ENCODE data around the gene ACAD11.
A peak's percentile ranks its signal among the peaks of the same experiment; 100 is the strongest.
"Not testable (repeated sequence)": the region's sequence is repeated elsewhere in the genome, so short reads cannot be mapped to it uniquely, and the experiment has no call there.

ACAD11 gene

GRCh38 chr3:132650153-132650552 lies 9.5 kb downstream of the ACAD11 start:
- no peak for DNase-seq

GRCh38 chr3:132645058-132645457 lies 14.6 kb downstream of the ACAD11 start:
- DNase-seq, result no peak

GRCh38 chr3:132643366-132643765 lies 16.2 kb downstream of the ACAD11 start:
- DNase-seq, result no peak

GRCh38 chr3:132642539-132642847 lies 17.1 kb downstream of the ACAD11 start:
- DNase-seq, result no peak

GRCh38 chr3:132641837-132642538 lies 17.6 kb downstream of the ACAD11 start:
- peak; percentile 41 to 79 (median 77) for DNase-seq

- DNase-seq, result not testable (repeated sequence)
Measured at GRCh38 chr3:132641427-132641826, 18.2 kb downstream of the ACAD11 start.

GRCh38 chr3:132638706-132639105 lies 20.9 kb downstream of the ACAD11 start:
- no peak for DNase-seq

- peak in 1 of 3 donors; percentile 3 for DNase-seq
Measured at GRCh38 chr3:132637590-132637989, 22.0 kb downstream of the ACAD11 start.

- no peak for DNase-seq
Measured at GRCh38 chr3:132635052-132635451, 24.6 kb downstream of the ACAD11 start.

- no peak for DNase-seq
Measured at GRCh38 chr3:132630612-132631011, 29.0 kb downstream of the ACAD11 start.

GRCh38 chr3:132629928-132630327 lies 29.7 kb downstream of the ACAD11 start:
- DNase-seq, result peak; percentile 7 to 63 (median 53)

- DNase-seq, result no peak
Measured at GRCh38 chr3:132628157-132628556, 31.5 kb downstream of the ACAD11 start.

GRCh38 chr3:132626955-132627354 lies 32.7 kb downstream of the ACAD11 start:
- peak in 1 of 3 donors; percentile 9 for DNase-seq

GRCh38 chr3:132625613-132626012 lies 34.0 kb downstream of the ACAD11 start:
- DNase-seq, result peak in 2 of 3 donors; percentile 7 to 18

GRCh38 chr3:132624790-132625189 lies 34.8 kb downstream of the ACAD11 start:
- DNase-seq, result no peak

GRCh38 chr3:132623646-132624045 lies 36.0 kb downstream of the ACAD11 start:
- peak in 1 of 3 donors; percentile 6 for DNase-seq

GRCh38 chr3:132622761-132623160 lies 36.8 kb downstream of the ACAD11 start:
- DNase-seq, result peak in 2 of 3 donors; percentile 22 to 40

GRCh38 chr3:132622148-132622547 lies 37.5 kb downstream of the ACAD11 start:
- DNase-seq, result peak in 1 of 3 donors; percentile 18

GRCh38 chr3:132616780-132617179 lies 42.8 kb downstream of the ACAD11 start:
- DNase-seq, result no peak

GRCh38 chr3:132615881-132616280 lies 43.7 kb downstream of the ACAD11 start:
- no peak for DNase-seq

- not testable (repeated sequence) for DNase-seq
Measured at GRCh38 chr3:132615301-132615700, 44.3 kb downstream of the ACAD11 start.

- DNase-seq, result not testable (repeated sequence)
Measured at GRCh38 chr3:132606620-132607019, 53.0 kb downstream of the ACAD11 start.

- DNase-seq, result no peak
Measured at GRCh38 chr3:132606085-132606484, 53.5 kb downstream of the ACAD11 start.

- DNase-seq, result no peak
Measured at GRCh38 chr3:132605374-132605792, 54.2 kb downstream of the ACAD11 start.

- DNase-seq, result not testable (repeated sequence)
Measured at GRCh38 chr3:132600614-132601013, 59.0 kb downstream of the ACAD11 start.
